Measurements from ENCODE around the gene MAST4.
"Not testable (repeated sequence)": the region's sequence is repeated elsewhere in the genome, so short reads cannot be mapped to it uniquely, and the experiment has no call there.

MAST4 gene

GRCh38 chr5:66818304-66818934, 222.2 kb downstream of the MAST4 start:
- no peak for DNase-seq

- no peak for DNase-seq
Measured at GRCh38 chr5:66818935-66819328, 222.7 kb downstream of the MAST4 start.

GRCh38 chr5:66820630-66821207, 224.5 kb downstream of the MAST4 start:
- no peak for DNase-seq

- peak; percentile 32 for DNase-seq
Measured at GRCh38 chr5:66821688-66822429, 225.7 kb downstream of the MAST4 start.

- DNase-seq = not testable (repeated sequence)
Measured at GRCh38 chr5:66822906-66823305, 226.7 kb downstream of the MAST4 start.

- no peak for DNase-seq
Measured at GRCh38 chr5:66824476-66824875, 228.3 kb downstream of the MAST4 start.

- DNase-seq = no peak
Measured at GRCh38 chr5:66826263-66826662, 230.1 kb downstream of the MAST4 start.

- DNase-seq = no peak
Measured at GRCh38 chr5:66826696-66827095, 230.5 kb downstream of the MAST4 start.

GRCh38 chr5:66828046-66828547, 231.9 kb downstream of the MAST4 start:
- no peak for DNase-seq

GRCh38 chr5:66828548-66829357, 232.6 kb downstream of the MAST4 start:
- DNase-seq = peak; percentile 52

- DNase-seq = no peak
Measured at GRCh38 chr5:66829358-66829674, 233.1 kb downstream of the MAST4 start.

GRCh38 chr5:66829826-66830225, 233.6 kb downstream of the MAST4 start:
- DNase-seq = no peak

GRCh38 chr5:66830636-66831035, 234.4 kb downstream of the MAST4 start:
- no peak for DNase-seq

GRCh38 chr5:66839636-66840185, 243.5 kb downstream of the MAST4 start:
- DNase-seq = no peak

GRCh38 chr5:66840511-66841013, 244.4 kb downstream of the MAST4 start:
- peak; percentile 13 for DNase-seq

- no peak for DNase-seq
Measured at GRCh38 chr5:66841264-66841663, 245.1 kb downstream of the MAST4 start.

- DNase-seq = no peak
Measured at GRCh38 chr5:66842540-66842939, 246.3 kb downstream of the MAST4 start.

- DNase-seq = no peak
Measured at GRCh38 chr5:66843065-66843464, 246.9 kb downstream of the MAST4 start.

- no peak for DNase-seq
Measured at GRCh38 chr5:66848749-66849641, 252.8 kb downstream of the MAST4 start.

GRCh38 chr5:66849803-66850202, 253.6 kb downstream of the MAST4 start:
- no peak for DNase-seq

GRCh38 chr5:66850354-66851075, 254.3 kb downstream of the MAST4 start:
- no peak for DNase-seq
